Esophagus squamous epithelium (tissue), 4 donors: ENCODE measurements around the gene PSMD6.

ENCODE experiments used
- POLR2A ChIP-seq, 4 donors: fragments of 450-650 bp; IDR thresholded peaks; one replicate each; pipeline ENCODE4 v1.6.1; 2017; ENCODE audit warnings: antibody characterized with exemption in 4 of 4, mild to moderate bottlenecking in 4 of 4, moderate library complexity in 3 of 4
- TF ChIP-seq, protein P1 (sequence below), 6 experiments: fragments of 450-650 bp in 4 of 6; fragments of 200-600 bp in 2 of 6; sonication (generic) in 2 of 6; IDR thresholded peaks; one replicate each; pipeline ENCODE4 v1.5.1; 2016 to 2019; ENCODE audit warnings: antibody characterized with exemption in 6 of 6, mild to moderate bottlenecking in 4 of 6, moderate library complexity in 4 of 6

DNA sequence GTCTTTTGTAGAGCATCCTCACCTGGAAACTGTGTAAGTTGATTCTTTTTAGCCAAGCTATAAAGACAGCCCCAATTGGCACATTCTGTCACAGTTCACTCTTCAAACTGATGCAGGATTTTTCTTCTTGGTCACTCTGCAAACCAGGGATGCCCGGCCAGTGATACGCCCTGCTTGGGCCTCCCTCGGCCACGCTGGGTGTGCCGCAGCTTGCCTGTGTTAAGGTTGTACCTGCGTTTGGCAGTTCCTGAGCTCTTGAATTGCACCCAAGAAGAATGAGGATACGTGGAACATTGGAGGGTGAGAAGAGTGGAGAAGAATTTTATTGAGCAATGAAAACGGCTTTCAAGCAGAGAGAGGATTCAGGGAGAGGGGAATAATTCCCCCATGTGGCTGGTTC is 49.9 kb downstream of the PSMD6 start:
- TF ChIP-seq, protein P1, sequence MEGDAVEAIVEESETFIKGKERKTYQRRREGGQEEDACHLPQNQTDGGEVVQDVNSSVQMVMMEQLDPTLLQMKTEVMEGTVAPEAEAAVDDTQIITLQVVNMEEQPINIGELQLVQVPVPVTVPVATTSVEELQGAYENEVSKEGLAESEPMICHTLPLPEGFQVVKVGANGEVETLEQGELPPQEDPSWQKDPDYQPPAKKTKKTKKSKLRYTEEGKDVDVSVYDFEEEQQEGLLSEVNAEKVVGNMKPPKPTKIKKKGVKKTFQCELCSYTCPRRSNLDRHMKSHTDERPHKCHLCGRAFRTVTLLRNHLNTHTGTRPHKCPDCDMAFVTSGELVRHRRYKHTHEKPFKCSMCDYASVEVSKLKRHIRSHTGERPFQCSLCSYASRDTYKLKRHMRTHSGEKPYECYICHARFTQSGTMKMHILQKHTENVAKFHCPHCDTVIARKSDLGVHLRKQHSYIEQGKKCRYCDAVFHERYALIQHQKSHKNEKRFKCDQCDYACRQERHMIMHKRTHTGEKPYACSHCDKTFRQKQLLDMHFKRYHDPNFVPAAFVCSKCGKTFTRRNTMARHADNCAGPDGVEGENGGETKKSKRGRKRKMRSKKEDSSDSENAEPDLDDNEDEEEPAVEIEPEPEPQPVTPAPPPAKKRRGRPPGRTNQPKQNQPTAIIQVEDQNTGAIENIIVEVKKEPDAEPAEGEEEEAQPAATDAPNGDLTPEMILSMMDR (IDR thresholded peaks at IDR 0.05): no peak
- TF ChIP-seq POLR2A (IDR thresholded peaks at IDR 0.05): no peak
